ENCODE data around the gene UBE2G1. TPM values are rescaled to one million over a fixed set of nuclear protein-coding genes. Genes with fewer than 3 reads are reported as not detected.

Gene UBE2G1
- total and polyA plus RNA-seq, 4 experiments from 2014 or later, result 56.9 to 69.4 (median 62.0) TPM

DNA sequence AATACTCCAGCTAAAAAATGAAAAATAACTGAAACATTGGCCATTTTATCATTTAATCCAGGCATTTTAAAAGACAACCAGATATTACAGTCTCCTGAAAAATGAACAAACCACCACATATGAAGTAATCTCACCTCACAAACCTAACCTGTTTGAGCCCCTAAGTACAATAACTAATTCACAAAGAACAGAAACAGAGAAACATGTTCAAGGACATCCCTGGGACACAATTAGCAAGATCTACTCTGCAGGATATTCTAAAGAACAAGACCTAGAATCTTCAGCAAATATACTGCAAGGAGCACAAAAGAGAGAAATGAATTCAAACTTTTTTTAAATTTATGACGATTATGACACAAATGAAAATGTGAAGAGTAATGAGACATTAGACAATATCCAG, 51.9 kb downstream of the UBE2G1 start:
- intact Hi-C loops (cut with micrococcal nuclease), result no loop called here
- no peaks in the 10 kb centered on the region for H3K27me3 ChIP-seq (ENCODE audit: insufficient read depth, low read length)
- Mint-ChIP-seq H3K9me3 (peaks cover 0 to 2% (median 0%) of the 10 kb centered on the region in 8 donors), H3K27ac (peak overlapping the region in 3 of 7 donors; percentile 24 to 52 (median 28)), H3K4me3 (peak overlapping the region in 3 of 8 donors; percentile 10 to 18 (median 17)), H3K27me3 (no peaks in the 10 kb centered on the region), H3K36me3 (no peaks in the 10 kb centered on the region), H3K4me1 (peaks cover 55 to 86% (median 71%) of the 10 kb centered on the region in 4 donors)
- H3K36me3 ChIP-seq (ENCODE audit: insufficient read depth, low read length), result no peaks in the 10 kb centered on the region
- CTCF ChIA-PET (ENCODE audit: partially characterized antibody), result no interaction called here
- peaks cover 50% of the 10 kb centered on the region for H3K4me1 ChIP-seq (ENCODE audit: insufficient read depth, low read length)
- POLR2A ChIA-PET (ENCODE audit: partially characterized antibody), result no interaction called here
- no peak overlapping the region for H3K4me3 ChIP-seq (ENCODE audit: low read length in 2 of 2)
- H3K27ac ChIP-seq (ENCODE audit: low read depth, low read length), result no peak overlapping the region
- H3K9me3 ChIP-seq (ENCODE audit: control insufficient read depth in 1 of 2, low read length in 2 of 2), result no peaks in the 10 kb centered on the region
- DNase-seq, result no peak

DNA sequence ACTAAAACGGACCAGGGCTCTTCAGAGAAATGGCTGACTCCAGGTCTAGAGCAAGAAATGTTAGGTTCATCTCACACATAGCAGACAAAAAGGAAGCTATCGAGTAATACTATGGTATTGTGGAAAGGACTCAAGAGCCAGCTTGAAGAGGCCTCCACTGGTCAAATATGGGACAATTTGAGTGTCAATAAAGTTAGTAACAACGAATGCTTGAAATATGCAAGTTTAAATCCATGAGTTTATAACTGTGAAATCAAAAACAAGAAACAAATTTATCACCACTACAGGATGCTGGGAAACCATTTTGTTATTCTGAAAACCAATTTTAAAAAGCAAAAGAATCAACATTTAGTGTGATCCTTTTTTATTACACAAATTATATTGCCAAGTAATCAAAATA, 52.3 kb downstream of the UBE2G1 start:
- H3K27ac Mint-ChIP-seq, result peak overlapping the region in 4 of 7 donors; percentile 24 to 51 (median 24)
- Histone ChIP-seq H3K4me3 (ENCODE audit: low read length in 2 of 2) (no peak overlapping the region), H3K27ac (ENCODE audit: low read depth, low read length) (no peak overlapping the region), H3K27me3 (ENCODE audit: insufficient read depth, low read length) (no peaks in the 10 kb centered on the region), H3K9me3 (ENCODE audit: control insufficient read depth in 1 of 2, low read length in 2 of 2) (no peaks in the 10 kb centered on the region), H3K36me3 (ENCODE audit: insufficient read depth, low read length) (no peaks in the 10 kb centered on the region), H3K4me1 (ENCODE audit: insufficient read depth, low read length) (peaks cover 50% of the 10 kb centered on the region)
- H3K4me1 Mint-ChIP-seq, result peaks cover 57 to 86% (median 71%) of the 10 kb centered on the region in 4 donors
- intact Hi-C loops (cut with micrococcal nuclease), result no loop called here
- H3K27me3 Mint-ChIP-seq, result no peaks in the 10 kb centered on the region
- peak overlapping the region in 5 of 8 donors; percentile 5 to 35 (median 17) for H3K4me3 Mint-ChIP-seq
- no peak for DNase-seq
- ChIA-PET CTCF (ENCODE audit: partially characterized antibody) (no interaction called here), POLR2A (ENCODE audit: partially characterized antibody) (no interaction called here)
- peaks cover 0 to 2% (median 0%) of the 10 kb centered on the region in 8 donors for H3K9me3 Mint-ChIP-seq
- H3K36me3 Mint-ChIP-seq, result no peaks in the 10 kb centered on the region

DNA sequence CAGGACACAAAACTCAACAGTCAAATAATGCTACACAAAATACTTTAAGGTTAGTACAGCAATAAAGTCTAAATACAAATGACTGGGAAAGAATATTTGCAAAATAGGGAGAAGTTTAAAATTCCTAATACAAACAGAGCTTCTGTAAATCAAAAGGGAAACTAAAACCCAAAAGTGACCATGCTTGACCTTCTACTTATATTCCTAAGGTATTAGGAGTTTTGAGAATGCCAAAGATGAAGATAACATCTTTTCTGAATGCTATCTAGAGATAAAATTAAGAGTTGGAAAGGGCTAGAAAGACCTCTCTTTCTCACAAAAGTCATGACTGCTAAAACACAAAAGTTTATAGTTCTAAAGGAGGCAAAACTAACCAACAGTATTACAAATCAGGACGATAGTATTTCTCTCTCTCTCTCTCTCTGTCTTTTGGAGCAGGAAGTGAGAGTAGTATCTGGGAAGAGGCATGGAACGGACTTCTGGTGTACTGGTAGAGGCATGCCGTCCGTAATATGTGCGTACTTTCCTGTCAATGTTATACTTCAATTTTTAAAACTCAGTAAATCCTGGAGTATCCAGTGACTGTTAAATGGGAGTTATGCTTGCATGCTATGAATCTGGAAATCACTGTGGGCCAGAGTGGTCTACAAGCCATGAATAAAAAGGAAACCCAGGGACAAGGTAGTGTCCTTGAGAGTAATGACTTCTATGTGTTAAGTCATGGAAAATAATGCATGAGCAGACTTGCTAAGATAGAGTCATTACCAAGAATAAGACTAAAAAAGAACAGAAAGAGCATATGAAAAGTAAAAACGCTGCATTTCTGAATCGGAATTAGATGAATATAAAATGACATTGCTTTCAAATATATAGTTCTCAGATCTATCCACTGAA, 53.0 kb downstream of the UBE2G1 start:
- no peaks in the 10 kb centered on the region for H3K27me3 ChIP-seq (ENCODE audit: insufficient read depth, low read length)
- intact Hi-C loops (cut with micrococcal nuclease), result no loop called here
- DNase-seq, result no peak
- H3K4me3 Mint-ChIP-seq, result peak overlapping the region in 6 of 8 donors; percentile 5 to 35 (median 26)
- peaks cover 55% of the 10 kb centered on the region for H3K4me1 ChIP-seq (ENCODE audit: insufficient read depth, low read length)
- H3K27me3 Mint-ChIP-seq, result no peaks in the 10 kb centered on the region
- CTCF ChIA-PET (ENCODE audit: partially characterized antibody), result interaction anchor here (1.2 kb wide), 1 partner anchor 10 kb away, joined by 6 read pairs; no protein-coding TSS in a partner anchor
- H3K27ac ChIP-seq (ENCODE audit: low read depth, low read length), result no peak overlapping the region
- POLR2A ChIA-PET (ENCODE audit: partially characterized antibody), result interaction anchor here (0.5 kb wide), 1 partner anchor 985 kb away, joined by 3 read pairs; no protein-coding TSS in a partner anchor
- peak overlapping the region in 6 of 7 donors; percentile 24 to 51 (median 39) for H3K27ac Mint-ChIP-seq
- H3K36me3 Mint-ChIP-seq, result no peaks in the 10 kb centered on the region
- H3K9me3 Mint-ChIP-seq, result peaks cover 0 to 2% (median 0%) of the 10 kb centered on the region in 8 donors
- no peaks in the 10 kb centered on the region for H3K36me3 ChIP-seq (ENCODE audit: insufficient read depth, low read length)
- H3K4me3 ChIP-seq (ENCODE audit: low read length in 2 of 2), result no peak overlapping the region
- H3K9me3 ChIP-seq (ENCODE audit: control insufficient read depth in 1 of 2, low read length in 2 of 2), result no peaks in the 10 kb centered on the region
- peaks cover 56 to 84% (median 71%) of the 10 kb centered on the region in 4 donors for H3K4me1 Mint-ChIP-seq

DNA sequence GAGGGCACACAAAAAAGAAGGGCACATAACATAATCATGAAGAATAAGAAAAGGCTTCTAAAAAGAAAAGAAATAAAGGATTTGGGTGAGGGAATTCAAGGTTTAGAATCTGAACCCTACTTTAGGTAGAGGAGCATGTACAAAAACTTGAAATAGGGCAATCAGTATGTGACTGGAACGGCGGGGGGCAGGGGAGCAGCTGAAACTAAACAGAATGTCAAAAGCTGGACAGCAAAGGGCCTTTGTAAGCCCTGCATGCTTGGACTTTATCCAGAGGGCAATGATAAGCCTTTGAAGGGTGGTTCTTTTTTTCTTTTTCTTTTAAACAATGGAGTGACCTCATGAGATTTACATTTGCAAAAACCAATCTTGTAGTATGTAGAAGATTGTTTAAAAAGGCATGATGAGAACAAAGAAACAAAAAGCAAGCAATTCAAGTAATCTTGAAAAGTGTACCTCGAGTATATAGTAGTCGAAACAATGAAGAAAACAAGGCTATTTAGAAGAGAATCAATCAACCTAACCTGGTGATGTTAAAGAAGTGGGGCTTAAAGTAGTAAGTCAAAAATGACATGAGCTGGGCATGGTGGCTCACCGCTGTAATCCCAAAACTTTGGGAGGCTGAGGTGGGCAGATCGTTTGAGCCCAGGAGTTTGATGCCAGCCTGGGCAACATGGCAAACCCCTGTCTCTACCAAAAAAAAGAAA, 56.0 kb downstream of the UBE2G1 start:
- H3K27me3 ChIP-seq (ENCODE audit: insufficient read depth, low read length), result no peaks in the 10 kb centered on the region
- ChIA-PET CTCF (ENCODE audit: partially characterized antibody) (no interaction called here), POLR2A (ENCODE audit: partially characterized antibody) (no interaction called here)
- peaks cover 52 to 75% (median 64%) of the 10 kb centered on the region in 4 donors for H3K4me1 Mint-ChIP-seq
- peaks cover 5 to 20% of the 10 kb centered on the region in 2 donors for H3K36me3 Mint-ChIP-seq
- H3K4me1 ChIP-seq (ENCODE audit: insufficient read depth, low read length), result peaks cover 57% of the 10 kb centered on the region
- H3K9me3 Mint-ChIP-seq, result no peaks in the 10 kb centered on the region
- no peaks in the 10 kb centered on the region for H3K9me3 ChIP-seq (ENCODE audit: control insufficient read depth in 1 of 2, low read length in 2 of 2)
- DNase-seq, result no peak
- H3K4me3 ChIP-seq (ENCODE audit: low read length in 2 of 2), result no peak overlapping the region
- no peaks in the 10 kb centered on the region for H3K27me3 Mint-ChIP-seq
- H3K36me3 ChIP-seq (ENCODE audit: insufficient read depth, low read length), result peaks cover 4% of the 10 kb centered on the region
- H3K27ac Mint-ChIP-seq, result peak overlapping the region; percentile 19 to 66 (median 32)
- H3K27ac ChIP-seq (ENCODE audit: low read depth, low read length), result no peak overlapping the region
- H3K4me3 Mint-ChIP-seq, result peak overlapping the region in 2 of 8 donors; percentile 11 to 62
- intact Hi-C loops (cut with micrococcal nuclease), result no loop called here

DNA sequence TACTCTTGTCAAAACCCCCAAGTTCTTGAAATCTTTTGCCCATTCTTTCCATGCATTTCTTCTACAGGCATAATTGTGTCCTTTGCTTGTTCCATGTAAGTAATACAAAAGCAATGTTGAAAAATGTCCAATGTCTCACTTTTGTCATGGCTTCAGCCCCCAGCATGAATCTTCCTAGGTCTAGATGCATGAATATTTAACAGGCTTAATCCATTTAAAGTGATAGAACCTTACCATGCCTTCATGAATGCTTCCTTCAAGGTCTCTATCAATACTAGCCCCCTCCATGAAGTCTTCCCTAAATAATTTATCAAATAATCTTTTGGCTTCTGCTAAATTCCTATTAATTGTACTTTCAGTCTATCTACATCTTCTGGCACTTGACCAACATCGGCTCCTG, 56.6 kb downstream of the UBE2G1 start:
- peak overlapping the region in 3 of 8 donors; percentile 8 to 62 (median 11) for H3K4me3 Mint-ChIP-seq
- CTCF ChIA-PET (ENCODE audit: partially characterized antibody), result interaction anchor here (1.1 kb wide), 1 partner anchor 12 kb away, joined by 3 read pairs; no protein-coding TSS in a partner anchor

DNA sequence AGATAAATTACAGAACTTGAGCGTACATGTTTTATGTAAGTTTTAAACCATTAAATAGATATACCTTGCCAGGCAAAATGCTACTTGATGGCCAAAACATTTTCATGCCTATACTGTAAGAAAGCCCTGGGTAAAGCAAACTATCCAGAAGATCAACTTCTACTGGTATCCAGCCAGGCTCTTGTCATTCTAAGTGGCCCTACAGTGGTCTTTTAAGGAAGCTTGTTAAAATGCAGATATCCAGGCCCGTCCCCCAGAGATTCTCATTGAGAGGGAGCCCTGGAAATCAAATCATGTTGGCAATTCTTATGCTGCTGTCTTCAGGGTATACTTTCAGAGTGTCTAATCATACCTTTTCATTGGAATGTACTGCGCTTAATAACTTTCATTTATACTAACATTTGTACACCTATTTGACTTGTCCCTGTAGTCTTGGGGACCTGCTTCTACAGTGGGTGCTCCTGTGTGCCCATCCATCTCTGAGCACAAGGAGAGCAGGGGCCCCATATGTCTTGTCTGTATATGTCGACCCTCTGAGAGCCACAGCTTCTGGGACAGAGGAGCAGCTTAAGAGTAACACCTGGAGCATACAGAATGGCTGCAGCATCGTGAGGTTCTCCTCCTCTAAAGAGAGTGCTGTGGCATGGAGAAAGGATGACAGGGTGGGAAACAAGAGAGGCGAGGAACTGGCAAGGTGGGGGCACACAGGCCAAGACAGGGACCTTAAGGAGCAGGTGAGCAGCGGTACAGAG, 59.1 kb downstream of the UBE2G1 start:
- no peaks in the 10 kb centered on the region for H3K9me3 ChIP-seq (ENCODE audit: control insufficient read depth in 1 of 2, low read length in 2 of 2)
- H3K27ac ChIP-seq (ENCODE audit: low read depth, low read length), result no peak overlapping the region
- H3K36me3 ChIP-seq (ENCODE audit: insufficient read depth, low read length), result peaks cover 4% of the 10 kb centered on the region
- H3K4me1 ChIP-seq (ENCODE audit: insufficient read depth, low read length), result peaks cover 34% of the 10 kb centered on the region
- POLR2A ChIA-PET (ENCODE audit: partially characterized antibody), result no interaction called here
- Mint-ChIP-seq H3K27me3 (no peaks in the 10 kb centered on the region), H3K9me3 (no peaks in the 10 kb centered on the region), H3K36me3 (peaks cover 8 to 32% of the 10 kb centered on the region in 2 donors), H3K27ac (peak overlapping the region in 6 of 7 donors; percentile 29 to 86 (median 50)), H3K4me3 (peak overlapping the region in 1 of 8 donors; percentile 4), H3K4me1 (peaks cover 35 to 50% (median 40%) of the 10 kb centered on the region in 4 donors)
- DNase-seq, result no peak
- intact Hi-C loops (cut with micrococcal nuclease), result no loop called here
- no peak overlapping the region for H3K4me3 ChIP-seq (ENCODE audit: low read length in 2 of 2)
- CTCF ChIA-PET (ENCODE audit: partially characterized antibody), result interaction anchor here (1.0 to 1.3 kb wide), 3 partner anchors 25 to 41 kb away, joined by 3 to 4 read pairs (median 3); no protein-coding TSS in a partner anchor
- no peaks in the 10 kb centered on the region for H3K27me3 ChIP-seq (ENCODE audit: insufficient read depth, low read length)

More for the DNA sequence above, 56.6 kb downstream of the UBE2G1 start:
- POLR2A ChIA-PET (ENCODE audit: partially characterized antibody), result no interaction called here
- Histone ChIP-seq H3K36me3 (ENCODE audit: insufficient read depth, low read length) (peaks cover 4% of the 10 kb centered on the region), H3K27me3 (ENCODE audit: insufficient read depth, low read length) (no peaks in the 10 kb centered on the region), H3K4me3 (ENCODE audit: low read length in 2 of 2) (no peak overlapping the region), H3K4me1 (ENCODE audit: insufficient read depth, low read length) (peaks cover 55% of the 10 kb centered on the region), H3K27ac (ENCODE audit: low read depth, low read length) (no peak overlapping the region), H3K9me3 (ENCODE audit: control insufficient read depth in 1 of 2, low read length in 2 of 2) (no peaks in the 10 kb centered on the region)
- Mint-ChIP-seq H3K4me1 (peaks cover 53 to 70% (median 61%) of the 10 kb centered on the region in 4 donors), H3K36me3 (peaks cover 5 to 22% of the 10 kb centered on the region in 2 donors), H3K27ac (peak overlapping the region; percentile 22 to 71 (median 56)), H3K9me3 (no peaks in the 10 kb centered on the region), H3K27me3 (no peaks in the 10 kb centered on the region)
- no peak for DNase-seq
- intact Hi-C loops (cut with micrococcal nuclease), result no loop called here

Measured in CD4-positive, alpha-beta memory T cell (primary cell).